Uterine smooth muscle cell (primary cell): Measurements from ENCODE around the gene KLF14. TPM values are rescaled to one million over a fixed set of nuclear protein-coding genes. Genes with fewer than 3 reads are reported as not detected.

ENCODE experiments used
- total RNA-seq: library from RNA; depleted of rRNA; stranded (reverse); fragments of >200 nt; gene quantifications from 2 replicates; pipeline ENCODE4 v1.2.3, GENCODE V29; 2014

Gene KLF14
- under 0.01 and 0.11 TPM in 2 replicates for total RNA-seq

DNA sequence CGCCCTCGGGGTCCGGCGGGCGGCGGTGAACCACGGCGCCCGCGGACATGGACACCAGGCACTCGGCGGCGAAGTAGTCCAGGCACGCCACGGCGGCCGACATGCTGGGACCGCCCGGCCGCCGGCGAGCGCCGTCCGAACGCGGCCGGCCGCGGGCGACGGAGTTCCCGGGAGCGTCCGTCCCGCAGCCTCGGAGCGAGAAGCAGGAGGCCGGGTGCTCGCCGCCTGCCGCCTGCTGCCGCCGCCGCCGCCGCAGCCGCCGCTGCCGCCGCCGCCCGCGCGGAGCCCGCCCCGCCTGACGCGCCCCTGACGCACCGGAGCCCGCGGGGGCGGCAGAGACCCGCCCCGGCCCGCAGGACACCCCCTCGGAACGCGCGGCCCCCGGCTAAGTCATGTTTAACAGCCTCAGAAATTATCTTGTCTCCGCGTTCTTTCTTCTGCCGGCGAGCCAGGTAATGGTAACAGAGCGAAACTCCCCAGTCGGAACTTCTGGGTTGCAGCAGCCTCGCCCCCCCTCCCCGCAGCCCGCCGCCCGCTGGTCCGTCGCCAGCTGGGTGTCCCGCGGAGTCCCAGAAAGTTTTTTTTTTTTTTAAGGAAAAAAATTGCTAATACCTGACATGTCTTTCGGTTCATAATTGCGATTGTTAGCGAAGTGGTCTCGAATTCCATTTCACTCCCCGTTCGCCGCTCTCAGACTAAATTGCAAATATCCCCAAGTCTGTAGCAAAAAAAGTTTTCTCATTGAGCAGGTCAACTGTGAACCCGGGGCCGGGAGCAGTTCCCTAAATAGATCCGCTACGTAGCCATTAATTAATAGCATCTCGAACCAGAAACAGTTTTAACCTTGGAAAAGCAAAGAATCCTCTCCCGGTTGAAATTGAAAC lies at the start of gene KLF14:
Gene KLF14, minus strand, starts transcription at position 277 of the 884 bp plus-strand sequence. Its CDS starts 174 bp downstream, at position 103.

Other genes starting within 250 kb of the KLF14 start
- 5.5 and 14.2 TPM in 2 replicates for gene MEST, start 242.1 kb downstream of the KLF14 start, total RNA-seq
- gene COPG2, start 65.5 kb downstream of the KLF14 start, total RNA-seq, result 33.4 and 39.0 TPM in 2 replicates
- gene TSGA13, start 47.7 kb downstream of the KLF14 start, total RNA-seq, result not detected in 2 replicates